ENCODE measurements around the gene IL3.

The IL3 gene

DNA sequence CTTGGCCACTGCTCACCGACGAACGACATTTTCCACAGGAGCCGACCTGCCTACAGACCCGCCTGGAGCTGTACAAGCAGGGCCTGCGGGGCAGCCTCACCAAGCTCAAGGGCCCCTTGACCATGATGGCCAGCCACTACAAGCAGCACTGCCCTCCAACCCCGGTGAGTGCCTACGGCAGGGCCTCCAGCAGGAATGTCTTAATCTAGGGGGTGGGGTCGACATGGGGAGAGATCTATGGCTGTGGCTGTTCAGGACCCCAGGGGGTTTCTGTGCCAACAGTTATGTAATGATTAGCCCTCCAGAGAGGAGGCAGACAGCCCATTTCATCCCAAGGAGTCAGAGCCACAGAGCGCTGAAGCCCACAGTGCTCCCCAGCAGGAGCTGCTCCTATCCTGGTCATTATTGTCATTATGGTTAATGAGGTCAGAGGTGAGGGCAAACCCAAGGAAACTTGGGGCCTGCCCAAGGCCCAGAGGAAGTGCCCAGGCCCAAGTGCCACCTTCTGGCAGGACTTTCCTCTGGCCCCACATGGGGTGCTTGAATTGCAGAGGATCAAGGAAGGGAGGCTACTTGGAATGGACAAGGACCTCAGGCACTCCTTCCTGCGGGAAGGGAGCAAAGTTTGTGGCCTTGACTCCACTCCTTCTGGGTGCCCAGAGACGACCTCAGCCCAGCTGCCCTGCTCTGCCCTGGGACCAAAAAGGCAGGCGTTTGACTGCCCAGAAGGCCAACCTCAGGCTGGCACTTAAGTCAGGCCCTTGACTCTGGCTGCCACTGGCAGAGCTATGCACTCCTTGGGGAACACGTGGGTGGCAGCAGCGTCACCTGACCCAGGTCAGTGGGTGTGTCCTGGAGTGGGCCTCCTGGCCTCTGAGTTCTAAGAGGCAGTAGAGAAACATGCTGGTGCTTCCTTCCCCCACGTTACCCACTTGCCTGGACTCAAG is 14.6 kb downstream of the IL3 start:
- no peaks in the 10 kb centered on the region for H3K9me3 ChIP-seq (ENCODE audit: control insufficient read depth, low read length)
- no peaks in the 10 kb centered on the region for H3K36me3 ChIP-seq (ENCODE audit: control insufficient read depth, insufficient read depth, low read length)
- no peak overlapping the region for H3K27ac ChIP-seq (ENCODE audit: low read depth, low read length, severe bottlenecking)
- H3K4me3 ChIP-seq (ENCODE audit: extremely low read depth, insufficient read depth, low read length, poor library complexity, severe bottlenecking) = no peak overlapping the region
- H3K4me1 ChIP-seq (ENCODE audit: control insufficient read depth, insufficient read depth, low read length, poor library complexity, severe bottlenecking) = peaks cover 11% of the 10 kb centered on the region
- WGBS, 2 experiments (ENCODE audit: insufficient coverage in 2 of 2) = 86 to 91% methylated on average over 12 of the region's 16 CpGs

DNA sequence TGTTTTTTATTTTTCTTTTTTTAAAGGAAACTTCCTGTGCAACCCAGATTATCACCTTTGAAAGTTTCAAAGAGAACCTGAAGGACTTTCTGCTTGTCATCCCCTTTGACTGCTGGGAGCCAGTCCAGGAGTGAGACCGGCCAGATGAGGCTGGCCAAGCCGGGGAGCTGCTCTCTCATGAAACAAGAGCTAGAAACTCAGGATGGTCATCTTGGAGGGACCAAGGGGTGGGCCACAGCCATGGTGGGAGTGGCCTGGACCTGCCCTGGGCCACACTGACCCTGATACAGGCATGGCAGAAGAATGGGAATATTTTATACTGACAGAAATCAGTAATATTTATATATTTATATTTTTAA is 15.2 kb downstream of the IL3 start:
- H3K4me3 ChIP-seq (ENCODE audit: extremely low read depth, insufficient read depth, low read length, poor library complexity, severe bottlenecking) = no peak overlapping the region
- whole genome bisulfite sequencing, 2 experiments (ENCODE audit: insufficient coverage in 2 of 2) = 100% methylated on average over 1 to 2 of the region's 2 CpGs

DNA sequence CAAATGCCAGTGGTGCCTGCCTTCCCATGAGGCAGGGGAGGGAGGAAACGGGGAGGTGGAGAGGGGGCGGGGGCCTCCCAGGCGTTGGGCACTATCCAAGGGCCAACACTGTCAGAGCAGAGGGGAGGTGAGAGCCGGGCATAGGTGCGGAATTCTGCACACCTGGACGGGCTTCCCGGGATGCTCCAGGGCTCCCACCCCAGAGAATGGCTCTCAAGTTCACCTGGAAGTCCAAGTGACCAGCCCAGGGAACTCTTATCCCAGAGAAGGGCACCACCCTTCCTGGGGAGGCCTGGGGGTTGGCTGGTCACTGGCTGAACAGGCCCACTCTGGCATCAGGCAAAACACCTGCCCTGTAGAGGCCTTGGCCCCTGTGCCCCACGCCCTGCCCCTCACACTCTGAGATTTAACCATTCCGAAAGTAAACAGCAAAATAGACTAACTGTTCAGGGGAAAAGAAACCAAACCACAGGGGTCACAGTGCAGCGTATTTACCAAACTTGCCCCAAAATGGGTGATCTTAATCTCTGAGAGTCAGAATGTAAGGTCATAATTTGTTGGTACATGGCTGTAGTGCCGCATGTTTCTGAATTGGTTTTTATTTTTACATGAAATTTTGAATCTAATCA is 15.9 kb downstream of the IL3 start:
- Histone ChIP-seq H3K27ac (ENCODE audit: low read depth, low read length, severe bottlenecking) (no peak overlapping the region), H3K4me3 (ENCODE audit: extremely low read depth, insufficient read depth, low read length, poor library complexity, severe bottlenecking) (no peak overlapping the region), H3K9me3 (ENCODE audit: control insufficient read depth, low read length) (no peaks in the 10 kb centered on the region), H3K36me3 (ENCODE audit: control insufficient read depth, insufficient read depth, low read length) (no peaks in the 10 kb centered on the region), H3K4me1 (ENCODE audit: control insufficient read depth, insufficient read depth, low read length, poor library complexity, severe bottlenecking) (peaks cover 4% of the 10 kb centered on the region)
- WGBS, 2 experiments (ENCODE audit: insufficient coverage in 2 of 2) = 91 to 94% methylated on average over 8 to 10 of the region's 11 CpGs

More for the DNA sequence above, 15.2 kb downstream of the IL3 start:
- Histone ChIP-seq H3K4me1 (ENCODE audit: control insufficient read depth, insufficient read depth, low read length, poor library complexity, severe bottlenecking) (peaks cover 10% of the 10 kb centered on the region), H3K36me3 (ENCODE audit: control insufficient read depth, insufficient read depth, low read length) (no peaks in the 10 kb centered on the region), H3K27ac (ENCODE audit: low read depth, low read length, severe bottlenecking) (no peak overlapping the region), H3K9me3 (ENCODE audit: control insufficient read depth, low read length) (no peaks in the 10 kb centered on the region)

DNA sequence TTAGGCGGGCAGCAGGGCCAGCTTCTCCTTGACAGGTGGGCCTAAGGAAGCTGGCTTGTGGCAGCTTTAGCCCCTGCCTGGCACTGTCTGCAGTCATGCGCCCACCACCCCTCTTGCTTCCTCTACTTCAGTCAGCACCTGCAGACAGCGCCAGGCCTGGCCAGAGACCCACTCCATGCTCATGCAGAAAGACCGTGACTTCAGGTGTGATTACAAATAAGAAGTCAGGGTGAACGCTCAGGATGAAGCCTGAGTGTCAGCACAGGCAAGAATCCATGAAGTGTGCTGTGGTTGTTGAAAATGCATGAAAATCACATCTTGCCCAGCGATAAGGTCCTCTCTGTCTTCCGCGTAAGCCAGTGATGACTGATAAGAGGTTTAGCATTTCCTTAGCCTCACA is 16.5 kb downstream of the IL3 start:
- no peak overlapping the region for H3K4me3 ChIP-seq (ENCODE audit: extremely low read depth, insufficient read depth, low read length, poor library complexity, severe bottlenecking)
- no peaks in the 10 kb centered on the region for H3K36me3 ChIP-seq (ENCODE audit: control insufficient read depth, insufficient read depth, low read length)
- peaks cover 4% of the 10 kb centered on the region for H3K4me1 ChIP-seq (ENCODE audit: control insufficient read depth, insufficient read depth, low read length, poor library complexity, severe bottlenecking)
- no peak overlapping the region for H3K27ac ChIP-seq (ENCODE audit: low read depth, low read length, severe bottlenecking)
- H3K9me3 ChIP-seq (ENCODE audit: control insufficient read depth, low read length) = no peaks in the 10 kb centered on the region
- whole genome bisulfite sequencing, 2 experiments (ENCODE audit: insufficient coverage in 2 of 2) = 91 to 94% methylated on average over 5 to 7 of the region's 8 CpGs

DNA sequence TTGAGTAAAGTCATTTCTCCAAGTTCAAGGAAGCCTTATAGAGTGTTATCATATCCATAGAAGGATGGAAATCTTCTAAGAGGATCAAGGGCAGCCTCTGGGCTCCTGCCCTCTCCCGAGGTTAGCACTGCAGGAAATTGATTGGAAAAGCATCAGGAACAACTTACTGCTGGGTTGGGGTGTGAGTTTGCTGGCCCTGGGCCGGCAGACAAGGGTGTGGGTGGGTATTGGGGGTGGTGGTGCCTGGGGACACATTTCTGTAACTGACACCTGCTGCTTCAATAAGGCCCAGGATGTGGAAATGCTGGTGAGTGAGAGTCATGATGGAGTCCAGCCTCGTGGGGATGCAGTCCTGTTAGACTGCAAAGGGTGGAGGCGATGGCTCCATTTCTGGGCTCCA is 18.6 kb downstream of the IL3 start:
- no peaks in the 10 kb centered on the region for H3K4me1 ChIP-seq (ENCODE audit: control insufficient read depth, insufficient read depth, low read length, poor library complexity, severe bottlenecking)
- 85 to 94% methylated on average over 3 to 4 of the region's 4 CpGs for WGBS, 2 experiments (ENCODE audit: insufficient coverage in 2 of 2)
- H3K36me3 ChIP-seq (ENCODE audit: control insufficient read depth, insufficient read depth, low read length) = no peaks in the 10 kb centered on the region
- H3K27ac ChIP-seq (ENCODE audit: low read depth, low read length, severe bottlenecking) = no peak overlapping the region
- no peak overlapping the region for H3K4me3 ChIP-seq (ENCODE audit: extremely low read depth, insufficient read depth, low read length, poor library complexity, severe bottlenecking)
- no peaks in the 10 kb centered on the region for H3K9me3 ChIP-seq (ENCODE audit: control insufficient read depth, low read length)

DNA sequence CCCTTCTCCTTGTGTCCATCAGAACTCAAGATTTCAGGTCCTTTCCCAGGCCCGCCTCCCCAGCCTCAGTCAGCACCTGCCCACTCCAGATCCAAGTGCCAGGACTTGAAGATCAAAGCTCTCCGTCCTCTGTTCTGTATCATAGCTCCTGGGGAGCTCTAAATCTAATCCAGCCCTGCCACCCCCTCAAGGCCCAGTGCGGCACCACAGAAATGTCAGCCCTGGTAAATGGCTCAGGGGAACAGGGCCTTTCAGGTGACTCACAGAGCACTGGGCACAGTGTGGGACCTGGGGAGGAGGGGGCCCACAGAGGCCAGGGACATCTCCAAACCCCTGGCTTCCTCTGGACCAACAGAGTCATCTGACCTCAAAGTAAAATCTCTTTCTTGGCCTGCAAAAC is 19.2 kb downstream of the IL3 start:
- no peak overlapping the region for H3K27ac ChIP-seq (ENCODE audit: low read depth, low read length, severe bottlenecking)
- H3K9me3 ChIP-seq (ENCODE audit: control insufficient read depth, low read length) = no peaks in the 10 kb centered on the region
- H3K4me3 ChIP-seq (ENCODE audit: extremely low read depth, insufficient read depth, low read length, poor library complexity, severe bottlenecking) = no peak overlapping the region
- no peaks in the 10 kb centered on the region for H3K4me1 ChIP-seq (ENCODE audit: control insufficient read depth, insufficient read depth, low read length, poor library complexity, severe bottlenecking)
- H3K36me3 ChIP-seq (ENCODE audit: control insufficient read depth, insufficient read depth, low read length) = no peaks in the 10 kb centered on the region
- WGBS, 2 experiments (ENCODE audit: insufficient coverage in 2 of 2) = 75% methylated on average over 2 of the region's 3 CpGs; no CpG with 5 or more reads in 1 of the 2 experiments

DNA sequence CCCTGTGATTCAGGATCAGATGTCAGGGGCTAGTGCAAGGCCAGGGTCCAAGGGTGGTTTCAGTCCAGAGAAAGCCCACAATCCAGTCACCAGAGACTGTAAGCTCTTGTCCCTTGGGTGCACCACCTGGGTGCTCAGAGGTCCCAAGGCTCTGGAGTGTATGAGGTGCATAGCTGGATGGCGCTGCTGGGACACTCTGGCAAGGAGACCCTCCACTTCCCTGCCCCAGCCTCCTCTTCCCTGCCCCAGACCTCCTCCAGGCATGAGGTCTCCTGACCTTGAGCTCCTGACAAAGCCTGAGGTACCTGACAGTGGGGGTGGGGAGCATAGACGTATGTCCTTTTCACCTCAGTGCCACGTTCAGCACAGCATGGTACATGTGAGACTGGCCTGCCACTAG is 20.1 kb downstream of the IL3 start:
- H3K4me3 ChIP-seq (ENCODE audit: extremely low read depth, insufficient read depth, low read length, poor library complexity, severe bottlenecking) = no peak overlapping the region
- 94 to 100% methylated on average over 1 to 2 of the region's 3 CpGs for WGBS, 2 experiments (ENCODE audit: insufficient coverage in 2 of 2)

DNA sequence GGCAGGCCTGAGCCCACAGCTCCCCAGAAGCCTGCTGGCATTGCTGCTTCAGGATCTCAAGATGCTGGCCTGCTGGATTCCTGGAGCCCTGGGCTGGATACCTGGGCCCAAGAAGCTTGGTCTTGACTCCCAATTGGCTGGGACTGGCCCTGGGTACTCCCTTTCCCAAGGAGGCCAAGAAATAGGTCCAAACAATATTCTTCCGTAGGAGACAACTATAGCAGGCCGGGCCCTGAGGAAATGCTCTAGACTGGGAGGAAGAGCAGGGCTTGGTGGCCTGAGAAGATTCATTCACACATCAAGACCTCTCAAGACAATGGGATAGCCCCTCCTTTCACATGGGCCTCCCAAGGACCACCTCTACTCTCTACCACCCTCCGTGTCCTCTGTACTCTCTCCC is 21.0 kb downstream of the IL3 start:
- 100% methylated on average over 1 to 2 of the region's 3 CpGs for WGBS, 2 experiments (ENCODE audit: insufficient coverage in 2 of 2)
- peaks cover 9% of the 10 kb centered on the region for H3K4me1 ChIP-seq (ENCODE audit: control insufficient read depth, insufficient read depth, low read length, poor library complexity, severe bottlenecking)
- H3K4me3 ChIP-seq (ENCODE audit: extremely low read depth, insufficient read depth, low read length, poor library complexity, severe bottlenecking) = no peak overlapping the region
- H3K36me3 ChIP-seq (ENCODE audit: control insufficient read depth, insufficient read depth, low read length) = no peaks in the 10 kb centered on the region
- no peak overlapping the region for H3K27ac ChIP-seq (ENCODE audit: low read depth, low read length, severe bottlenecking)
- H3K9me3 ChIP-seq (ENCODE audit: control insufficient read depth, low read length) = no peaks in the 10 kb centered on the region

More for the DNA sequence above, 20.1 kb downstream of the IL3 start:
- H3K36me3 ChIP-seq (ENCODE audit: control insufficient read depth, insufficient read depth, low read length) = no peaks in the 10 kb centered on the region
- H3K27ac ChIP-seq (ENCODE audit: low read depth, low read length, severe bottlenecking) = no peak overlapping the region
- H3K4me1 ChIP-seq (ENCODE audit: control insufficient read depth, insufficient read depth, low read length, poor library complexity, severe bottlenecking) = peaks cover 3% of the 10 kb centered on the region
- H3K9me3 ChIP-seq (ENCODE audit: control insufficient read depth, low read length) = no peaks in the 10 kb centered on the region

DNA sequence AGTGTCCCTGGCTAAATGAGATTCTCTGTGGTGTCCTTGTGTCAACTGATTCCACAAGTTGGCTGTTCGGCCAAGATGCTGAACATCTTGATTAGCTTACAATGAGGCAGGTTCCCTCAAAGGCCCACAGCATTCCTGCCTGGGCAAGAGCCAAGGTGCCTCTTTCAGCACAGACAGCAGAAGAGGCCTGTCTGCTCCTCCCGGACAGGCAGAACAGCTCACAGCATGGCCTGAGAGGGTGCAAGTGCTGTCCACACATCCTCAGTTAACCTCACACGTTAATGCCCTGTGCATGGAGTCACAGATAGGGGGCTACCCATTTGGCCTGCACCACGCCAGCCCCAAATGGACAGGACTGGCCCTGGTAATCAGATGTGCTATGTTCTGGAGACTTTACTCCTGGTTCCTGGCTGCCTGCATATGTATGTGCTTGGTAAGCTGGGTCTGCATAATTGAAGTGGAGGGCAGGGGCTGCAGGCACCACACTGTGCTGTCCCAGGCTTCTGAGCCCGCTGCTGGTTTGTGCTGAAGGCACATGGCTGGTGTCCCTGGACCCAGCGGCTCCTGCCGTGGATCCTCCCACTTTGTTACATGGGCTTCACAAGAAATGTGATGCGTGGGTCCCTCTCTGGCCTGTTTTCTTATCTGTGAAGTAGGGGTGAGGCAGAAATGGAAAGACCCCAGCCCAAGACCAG is 22.0 kb downstream of the IL3 start:
- Histone ChIP-seq H3K4me3 (ENCODE audit: extremely low read depth, insufficient read depth, low read length, poor library complexity, severe bottlenecking) (no peak overlapping the region), H3K4me1 (ENCODE audit: control insufficient read depth, insufficient read depth, low read length, poor library complexity, severe bottlenecking) (peaks cover 17% of the 10 kb centered on the region), H3K9me3 (ENCODE audit: control insufficient read depth, low read length) (no peaks in the 10 kb centered on the region), H3K36me3 (ENCODE audit: control insufficient read depth, insufficient read depth, low read length) (no peaks in the 10 kb centered on the region), H3K27ac (ENCODE audit: low read depth, low read length, severe bottlenecking) (no peak overlapping the region)
- WGBS, 2 experiments (ENCODE audit: insufficient coverage in 2 of 2) = 89 to 93% methylated on average over 7 of the region's 8 CpGs

DNA sequence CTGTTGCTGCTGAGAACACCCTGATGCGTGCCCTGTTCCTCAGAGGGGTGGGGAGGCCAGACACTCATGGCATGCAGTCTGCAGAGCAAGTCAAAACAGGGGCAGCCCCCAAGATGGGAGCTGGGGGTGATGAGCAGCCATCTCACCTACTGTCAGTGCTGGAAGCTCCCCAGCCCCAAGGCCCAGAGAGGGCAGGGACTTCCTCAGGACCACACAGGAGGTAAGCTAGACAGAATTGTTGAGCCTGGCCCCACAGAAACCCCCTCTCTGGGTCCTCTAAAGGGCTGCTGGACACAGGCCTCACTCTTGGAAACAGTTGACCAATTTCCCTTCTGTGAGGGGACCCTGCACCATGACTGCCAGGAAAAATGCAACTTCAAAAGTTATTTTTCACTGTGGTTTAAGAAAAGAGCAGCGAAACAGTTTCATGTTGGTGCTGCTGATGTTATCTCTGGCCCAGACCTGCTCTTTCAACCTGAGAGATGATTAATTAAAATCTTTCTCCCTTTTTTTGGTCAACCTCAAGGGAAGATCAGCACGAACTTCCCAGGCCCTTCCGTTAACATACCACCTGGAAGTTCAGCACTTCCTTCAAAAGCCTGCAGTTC is 22.7 kb downstream of the IL3 start:
- Histone ChIP-seq H3K27ac (ENCODE audit: low read depth, low read length, severe bottlenecking) (no peak overlapping the region), H3K36me3 (ENCODE audit: control insufficient read depth, insufficient read depth, low read length) (no peaks in the 10 kb centered on the region), H3K9me3 (ENCODE audit: control insufficient read depth, low read length) (no peaks in the 10 kb centered on the region), H3K4me3 (ENCODE audit: extremely low read depth, insufficient read depth, low read length, poor library complexity, severe bottlenecking) (no peak overlapping the region), H3K4me1 (ENCODE audit: control insufficient read depth, insufficient read depth, low read length, poor library complexity, severe bottlenecking) (peaks cover 17% of the 10 kb centered on the region)
- WGBS, 2 experiments (ENCODE audit: insufficient coverage in 2 of 2) = 93 to 100% methylated on average over 1 to 2 of the region's 4 CpGs
